B cell (primary cell): Measurements from ENCODE around the gene IL15.

ENCODE experiments used
- EZH2 ChIP-seq: IDR thresholded peaks from 2 replicates; pipeline ENCODE4 v1.6.1; 2012; ENCODE audit warnings: borderline replicate concordance, low read depth, mild to moderate bottlenecking, moderate library complexity, low read length; ENCODE audit not compliant: insufficient read depth, poor library complexity, severe bottlenecking
- TF ChIP-seq, protein P1 (sequence below): fragments of 200-600 bp; IDR thresholded peaks from one replicate; pipeline ENCODE4 v1.8.0; 2022; ENCODE audit warnings: antibody characterized with exemption, mild to moderate bottlenecking

DNA sequence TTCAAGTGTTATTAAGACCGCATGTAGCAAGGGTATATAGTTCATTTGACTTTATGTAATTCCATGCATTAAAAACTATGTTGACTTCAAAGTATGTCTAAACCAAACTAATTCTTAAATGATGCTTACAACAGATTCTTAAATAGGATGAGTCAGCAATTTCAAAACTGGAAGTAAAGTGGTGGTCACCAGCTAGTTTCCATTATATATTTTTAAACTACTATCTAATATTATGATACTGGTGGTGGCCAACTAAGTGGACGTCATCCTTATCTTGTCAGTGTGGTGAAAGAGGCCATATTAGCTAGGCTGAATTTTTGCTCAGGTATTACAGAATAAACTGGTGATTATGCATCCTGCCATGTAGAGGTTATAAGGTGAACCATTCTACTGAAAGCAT lies 1.2 kb downstream of the IL15 start:
- TF ChIP-seq, protein P1, sequence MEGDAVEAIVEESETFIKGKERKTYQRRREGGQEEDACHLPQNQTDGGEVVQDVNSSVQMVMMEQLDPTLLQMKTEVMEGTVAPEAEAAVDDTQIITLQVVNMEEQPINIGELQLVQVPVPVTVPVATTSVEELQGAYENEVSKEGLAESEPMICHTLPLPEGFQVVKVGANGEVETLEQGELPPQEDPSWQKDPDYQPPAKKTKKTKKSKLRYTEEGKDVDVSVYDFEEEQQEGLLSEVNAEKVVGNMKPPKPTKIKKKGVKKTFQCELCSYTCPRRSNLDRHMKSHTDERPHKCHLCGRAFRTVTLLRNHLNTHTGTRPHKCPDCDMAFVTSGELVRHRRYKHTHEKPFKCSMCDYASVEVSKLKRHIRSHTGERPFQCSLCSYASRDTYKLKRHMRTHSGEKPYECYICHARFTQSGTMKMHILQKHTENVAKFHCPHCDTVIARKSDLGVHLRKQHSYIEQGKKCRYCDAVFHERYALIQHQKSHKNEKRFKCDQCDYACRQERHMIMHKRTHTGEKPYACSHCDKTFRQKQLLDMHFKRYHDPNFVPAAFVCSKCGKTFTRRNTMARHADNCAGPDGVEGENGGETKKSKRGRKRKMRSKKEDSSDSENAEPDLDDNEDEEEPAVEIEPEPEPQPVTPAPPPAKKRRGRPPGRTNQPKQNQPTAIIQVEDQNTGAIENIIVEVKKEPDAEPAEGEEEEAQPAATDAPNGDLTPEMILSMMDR, result no peak
- TF ChIP-seq EZH2, result no peak
